Gastrocnemius medialis (tissue), 4 donors: ENCODE data around the gene BRS3.

ENCODE experiments used
- POLR2A ChIP-seq, 2 donors: fragments of 450-650 bp; IDR thresholded peaks; one replicate each; pipeline ENCODE4 v1.6.1; 2017; ENCODE audit warnings: antibody characterized with exemption in 2 of 2, mild to moderate bottlenecking in 2 of 2, moderate library complexity in 2 of 2
- TF ChIP-seq, protein P1 (sequence below), 5 experiments: fragments of 450-650 bp in 3 of 5; fragments of 200-600 bp in 2 of 5; sonication (generic) in 2 of 5; IDR thresholded peaks in 4 of 5; conservative IDR thresholded peaks in 1 of 5; 1 replicate in 4 of 5; 2 replicates in 1 of 5; pipeline ENCODE4 v1.5.1; 2016 to 2019; ENCODE audit warnings: antibody characterized with exemption in 5 of 5, mild to moderate bottlenecking in 3 of 5, moderate library complexity in 3 of 5

DNA sequence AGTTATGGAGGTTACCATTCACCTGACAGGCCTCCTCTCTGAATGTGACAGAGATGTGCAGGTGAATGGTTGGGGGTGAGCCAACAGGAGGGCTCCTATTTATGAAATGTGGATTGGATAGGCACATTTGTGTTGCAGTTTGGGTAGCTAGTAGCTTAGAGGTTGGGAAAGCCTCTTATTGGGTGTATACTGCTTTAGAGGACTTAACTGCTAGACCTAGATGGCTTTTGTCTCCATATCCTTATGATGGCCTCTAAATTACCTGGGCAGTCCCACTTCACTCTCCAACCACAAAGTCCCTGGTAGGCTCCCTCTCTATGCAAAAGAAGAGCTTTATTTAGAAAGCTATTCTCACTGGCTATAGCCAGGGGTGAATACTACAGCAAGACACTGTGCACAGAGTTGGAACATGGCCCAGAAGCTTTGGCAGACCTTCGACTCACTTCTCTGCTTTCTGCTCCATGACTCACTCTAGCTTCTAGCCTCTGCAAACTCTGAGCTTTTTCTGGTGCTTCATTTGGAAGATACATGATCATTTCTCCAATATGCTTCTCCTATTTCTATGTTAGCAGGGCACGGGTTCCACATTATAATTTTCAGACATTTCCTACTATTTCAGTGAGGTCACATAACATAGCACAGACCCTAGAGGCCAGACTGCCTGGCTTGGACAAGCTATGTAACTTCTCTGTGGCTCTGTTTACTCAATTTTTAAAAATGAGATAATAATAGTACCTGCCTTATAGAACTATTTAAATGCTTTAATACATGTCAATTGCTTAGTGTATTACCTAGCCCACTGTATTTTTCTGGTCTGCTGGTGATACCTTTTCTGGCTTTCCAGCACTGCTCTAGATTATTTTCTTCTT, 38.2 kb downstream of the BRS3 start:
- TF ChIP-seq, protein P1, sequence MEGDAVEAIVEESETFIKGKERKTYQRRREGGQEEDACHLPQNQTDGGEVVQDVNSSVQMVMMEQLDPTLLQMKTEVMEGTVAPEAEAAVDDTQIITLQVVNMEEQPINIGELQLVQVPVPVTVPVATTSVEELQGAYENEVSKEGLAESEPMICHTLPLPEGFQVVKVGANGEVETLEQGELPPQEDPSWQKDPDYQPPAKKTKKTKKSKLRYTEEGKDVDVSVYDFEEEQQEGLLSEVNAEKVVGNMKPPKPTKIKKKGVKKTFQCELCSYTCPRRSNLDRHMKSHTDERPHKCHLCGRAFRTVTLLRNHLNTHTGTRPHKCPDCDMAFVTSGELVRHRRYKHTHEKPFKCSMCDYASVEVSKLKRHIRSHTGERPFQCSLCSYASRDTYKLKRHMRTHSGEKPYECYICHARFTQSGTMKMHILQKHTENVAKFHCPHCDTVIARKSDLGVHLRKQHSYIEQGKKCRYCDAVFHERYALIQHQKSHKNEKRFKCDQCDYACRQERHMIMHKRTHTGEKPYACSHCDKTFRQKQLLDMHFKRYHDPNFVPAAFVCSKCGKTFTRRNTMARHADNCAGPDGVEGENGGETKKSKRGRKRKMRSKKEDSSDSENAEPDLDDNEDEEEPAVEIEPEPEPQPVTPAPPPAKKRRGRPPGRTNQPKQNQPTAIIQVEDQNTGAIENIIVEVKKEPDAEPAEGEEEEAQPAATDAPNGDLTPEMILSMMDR (IDR thresholded peaks at IDR 0.05 in 4 of 5, conservative IDR thresholded peaks at IDR 0.05 in 1 of 5): no peak
- TF ChIP-seq POLR2A (IDR thresholded peaks at IDR 0.05): no peak
